ENCODE measurements around the gene RMDN3.

- TF ChIP-seq, protein P1, sequence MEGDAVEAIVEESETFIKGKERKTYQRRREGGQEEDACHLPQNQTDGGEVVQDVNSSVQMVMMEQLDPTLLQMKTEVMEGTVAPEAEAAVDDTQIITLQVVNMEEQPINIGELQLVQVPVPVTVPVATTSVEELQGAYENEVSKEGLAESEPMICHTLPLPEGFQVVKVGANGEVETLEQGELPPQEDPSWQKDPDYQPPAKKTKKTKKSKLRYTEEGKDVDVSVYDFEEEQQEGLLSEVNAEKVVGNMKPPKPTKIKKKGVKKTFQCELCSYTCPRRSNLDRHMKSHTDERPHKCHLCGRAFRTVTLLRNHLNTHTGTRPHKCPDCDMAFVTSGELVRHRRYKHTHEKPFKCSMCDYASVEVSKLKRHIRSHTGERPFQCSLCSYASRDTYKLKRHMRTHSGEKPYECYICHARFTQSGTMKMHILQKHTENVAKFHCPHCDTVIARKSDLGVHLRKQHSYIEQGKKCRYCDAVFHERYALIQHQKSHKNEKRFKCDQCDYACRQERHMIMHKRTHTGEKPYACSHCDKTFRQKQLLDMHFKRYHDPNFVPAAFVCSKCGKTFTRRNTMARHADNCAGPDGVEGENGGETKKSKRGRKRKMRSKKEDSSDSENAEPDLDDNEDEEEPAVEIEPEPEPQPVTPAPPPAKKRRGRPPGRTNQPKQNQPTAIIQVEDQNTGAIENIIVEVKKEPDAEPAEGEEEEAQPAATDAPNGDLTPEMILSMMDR (IDR thresholded peaks at IDR 0.05; ENCODE audit: poor library complexity) = no peak
- TF ChIP-seq EZH2 (IDR thresholded peaks at IDR 0.05; ENCODE audit: borderline replicate concordance) (no peak), EZH2phosphoT487 (IDR thresholded peaks at IDR 0.05; ENCODE audit: low read depth, severe bottlenecking, unreplicated experiment) (no peak)
Observed at GRCh38 chr15:40773496-40773895, 18.4 kb upstream of the RMDN3 start.
